ENCODE results near the gene FBXO21.

Gene FBXO21

GRCh38 chr12:117162633-117163032 is 27.6 kb downstream of the FBXO21 start:
- Mint-ChIP-seq H3K4me1 (ENCODE audit: low read depth) (peaks cover 14% of the 10 kb centered on the region), H3K4me3 (no peak overlapping the region), H3K27me3 (ENCODE audit: low read depth) (no peaks in the 10 kb centered on the region), H3K36me3 (ENCODE audit: low read depth) (peaks cover 53% of the 10 kb centered on the region), H3K9me3 (no peaks in the 10 kb centered on the region), H3K27ac (no peak overlapping the region)

- H3K4me1 Mint-ChIP-seq (ENCODE audit: low read depth) = peaks cover 14% of the 10 kb centered on the region
- H3K4me3 Mint-ChIP-seq = no peak overlapping the region
- peak overlapping the region; percentile 16 for H3K27ac Mint-ChIP-seq
- peaks cover 56% of the 10 kb centered on the region for H3K36me3 Mint-ChIP-seq (ENCODE audit: low read depth)
- no peaks in the 10 kb centered on the region for H3K27me3 Mint-ChIP-seq (ENCODE audit: low read depth)
- no peaks in the 10 kb centered on the region for H3K9me3 Mint-ChIP-seq
Measured at GRCh38 chr12:117162167-117162539, 28.1 kb downstream of the FBXO21 start.

GRCh38 chr12:117161460-117162166 is 28.7 kb downstream of the FBXO21 start:
- Mint-ChIP-seq H3K36me3 (ENCODE audit: low read depth) (peaks cover 51% of the 10 kb centered on the region), H3K4me3 (no peak overlapping the region), H3K9me3 (no peaks in the 10 kb centered on the region), H3K27ac (peak overlapping the region; percentile 16), H3K4me1 (ENCODE audit: low read depth) (peaks cover 11% of the 10 kb centered on the region), H3K27me3 (ENCODE audit: low read depth) (no peaks in the 10 kb centered on the region)

GRCh38 chr12:117159674-117160073 is 30.6 kb downstream of the FBXO21 start:
- peaks cover 9% of the 10 kb centered on the region for H3K4me1 Mint-ChIP-seq (ENCODE audit: low read depth)
- no peaks in the 10 kb centered on the region for H3K27me3 Mint-ChIP-seq (ENCODE audit: low read depth)
- no peak overlapping the region for H3K4me3 Mint-ChIP-seq
- H3K9me3 Mint-ChIP-seq = no peaks in the 10 kb centered on the region
- peaks cover 42% of the 10 kb centered on the region for H3K36me3 Mint-ChIP-seq (ENCODE audit: low read depth)
- no peak overlapping the region for H3K27ac Mint-ChIP-seq

GRCh38 chr12:117158911-117159553 is 31.2 kb downstream of the FBXO21 start:
- no peak overlapping the region for H3K4me3 Mint-ChIP-seq
- peaks cover 39% of the 10 kb centered on the region for H3K36me3 Mint-ChIP-seq (ENCODE audit: low read depth)
- no peaks in the 10 kb centered on the region for H3K9me3 Mint-ChIP-seq
- no peaks in the 10 kb centered on the region for H3K27me3 Mint-ChIP-seq (ENCODE audit: low read depth)
- peaks cover 9% of the 10 kb centered on the region for H3K4me1 Mint-ChIP-seq (ENCODE audit: low read depth)
- no peak overlapping the region for H3K27ac Mint-ChIP-seq

GRCh38 chr12:117158096-117158495 is 32.2 kb downstream of the FBXO21 start:
- H3K4me3 Mint-ChIP-seq = no peak overlapping the region
- H3K27me3 Mint-ChIP-seq (ENCODE audit: low read depth) = no peaks in the 10 kb centered on the region
- no peak overlapping the region for H3K27ac Mint-ChIP-seq
- peaks cover 40% of the 10 kb centered on the region for H3K36me3 Mint-ChIP-seq (ENCODE audit: low read depth)
- no peaks in the 10 kb centered on the region for H3K9me3 Mint-ChIP-seq
- H3K4me1 Mint-ChIP-seq (ENCODE audit: low read depth) = peaks cover 10% of the 10 kb centered on the region

- H3K4me3 Mint-ChIP-seq = no peak overlapping the region
- H3K27ac Mint-ChIP-seq = no peak overlapping the region
- peaks cover 41% of the 10 kb centered on the region for H3K36me3 Mint-ChIP-seq (ENCODE audit: low read depth)
- no peaks in the 10 kb centered on the region for H3K27me3 Mint-ChIP-seq (ENCODE audit: low read depth)
- H3K9me3 Mint-ChIP-seq = no peaks in the 10 kb centered on the region
- H3K4me1 Mint-ChIP-seq (ENCODE audit: low read depth) = peaks cover 20% of the 10 kb centered on the region
Measured at GRCh38 chr12:117155278-117156060, 34.8 kb downstream of the FBXO21 start.

GRCh38 chr12:117152793-117153775 is 37.2 kb downstream of the FBXO21 start:
- H3K4me3 Mint-ChIP-seq = no peak overlapping the region
- no peaks in the 10 kb centered on the region for H3K27me3 Mint-ChIP-seq (ENCODE audit: low read depth)
- peaks cover 34% of the 10 kb centered on the region for H3K36me3 Mint-ChIP-seq (ENCODE audit: low read depth)
- H3K27ac Mint-ChIP-seq = no peak overlapping the region
- H3K9me3 Mint-ChIP-seq = no peaks in the 10 kb centered on the region
- peaks cover 42% of the 10 kb centered on the region for H3K4me1 Mint-ChIP-seq (ENCODE audit: low read depth)

GRCh38 chr12:117151403-117152031 is 38.8 kb downstream of the FBXO21 start:
- Mint-ChIP-seq H3K4me1 (ENCODE audit: low read depth) (peaks cover 45% of the 10 kb centered on the region), H3K4me3 (no peak overlapping the region), H3K27ac (no peak overlapping the region), H3K36me3 (ENCODE audit: low read depth) (peaks cover 33% of the 10 kb centered on the region), H3K9me3 (no peaks in the 10 kb centered on the region), H3K27me3 (ENCODE audit: low read depth) (no peaks in the 10 kb centered on the region)

GRCh38 chr12:117149431-117149830 is 40.8 kb downstream of the FBXO21 start:
- H3K27me3 Mint-ChIP-seq (ENCODE audit: low read depth) = no peaks in the 10 kb centered on the region
- H3K9me3 Mint-ChIP-seq = no peaks in the 10 kb centered on the region
- peaks cover 38% of the 10 kb centered on the region for H3K36me3 Mint-ChIP-seq (ENCODE audit: low read depth)
- peak overlapping the region; percentile 83 for H3K27ac Mint-ChIP-seq
- peaks cover 47% of the 10 kb centered on the region for H3K4me1 Mint-ChIP-seq (ENCODE audit: low read depth)
- H3K4me3 Mint-ChIP-seq = no peak overlapping the region

- no peaks in the 10 kb centered on the region for H3K9me3 Mint-ChIP-seq
- H3K4me1 Mint-ChIP-seq (ENCODE audit: low read depth) = peaks cover 47% of the 10 kb centered on the region
- H3K27ac Mint-ChIP-seq = peak overlapping the region; percentile 60
- no peak overlapping the region for H3K4me3 Mint-ChIP-seq
- H3K36me3 Mint-ChIP-seq (ENCODE audit: low read depth) = peaks cover 35% of the 10 kb centered on the region
- no peaks in the 10 kb centered on the region for H3K27me3 Mint-ChIP-seq (ENCODE audit: low read depth)
Measured at GRCh38 chr12:117148642-117149041, 41.6 kb downstream of the FBXO21 start.

GRCh38 chr12:117147639-117148038 is 42.6 kb downstream of the FBXO21 start:
- H3K4me3 Mint-ChIP-seq = no peak overlapping the region
- H3K36me3 Mint-ChIP-seq (ENCODE audit: low read depth) = peaks cover 34% of the 10 kb centered on the region
- H3K27ac Mint-ChIP-seq = peak overlapping the region; percentile 60
- H3K4me1 Mint-ChIP-seq (ENCODE audit: low read depth) = peaks cover 41% of the 10 kb centered on the region
- H3K9me3 Mint-ChIP-seq = no peaks in the 10 kb centered on the region
- H3K27me3 Mint-ChIP-seq (ENCODE audit: low read depth) = no peaks in the 10 kb centered on the region

- peaks cover 28% of the 10 kb centered on the region for H3K36me3 Mint-ChIP-seq (ENCODE audit: low read depth)
- no peaks in the 10 kb centered on the region for H3K27me3 Mint-ChIP-seq (ENCODE audit: low read depth)
- no peak overlapping the region for H3K27ac Mint-ChIP-seq
- no peaks in the 10 kb centered on the region for H3K9me3 Mint-ChIP-seq
- H3K4me1 Mint-ChIP-seq (ENCODE audit: low read depth) = peaks cover 29% of the 10 kb centered on the region
- H3K4me3 Mint-ChIP-seq = no peak overlapping the region
Measured at GRCh38 chr12:117145597-117146154, 44.6 kb downstream of the FBXO21 start.

All from T-helper 1 cell treated with Interleukin-12 subunit alpha and Interleukin-12 subunit beta and Interleukin-4 antibody, amounts not matched to agents 30 μg/mL and 1 μg/mL, for 36 hours (primary cell).